Mucosa of stomach (tissue), 1 donor: ENCODE results near the gene VCAM1.

Experiments
- H3K27me3 ChIP-seq: one replicate; pipeline ENCODE4 v1.7.0; 2013; ENCODE audit warnings: mild to moderate bottlenecking, low read length; ENCODE audit not compliant: control insufficient read depth, insufficient read depth
- H3K36me3 ChIP-seq: one replicate; pipeline ENCODE4 v1.7.0; 2013; ENCODE audit warnings: low read length; ENCODE audit not compliant: control insufficient read depth, insufficient read depth
- H3K4me1 ChIP-seq: one replicate; pipeline ENCODE4 v1.7.0; 2013; ENCODE audit warnings: mild to moderate bottlenecking, low read length; ENCODE audit not compliant: control insufficient read depth, insufficient read depth
- H3K4me3 ChIP-seq: one replicate; pipeline ENCODE4 v1.7.0; 2013; ENCODE audit warnings: low read length
- H3K9ac ChIP-seq: one replicate; pipeline ENCODE4 v1.7.0; 2013; ENCODE audit warnings: mild to moderate bottlenecking, low read length, moderate library complexity
- H3K9me3 ChIP-seq: one replicate; pipeline ENCODE4 v1.7.0; 2013; ENCODE audit warnings: mild to moderate bottlenecking, low read length, moderate library complexity; ENCODE audit not compliant: control insufficient read depth
- donor health status: Pancreatic carcinoma.

The VCAM1 gene

DNA sequence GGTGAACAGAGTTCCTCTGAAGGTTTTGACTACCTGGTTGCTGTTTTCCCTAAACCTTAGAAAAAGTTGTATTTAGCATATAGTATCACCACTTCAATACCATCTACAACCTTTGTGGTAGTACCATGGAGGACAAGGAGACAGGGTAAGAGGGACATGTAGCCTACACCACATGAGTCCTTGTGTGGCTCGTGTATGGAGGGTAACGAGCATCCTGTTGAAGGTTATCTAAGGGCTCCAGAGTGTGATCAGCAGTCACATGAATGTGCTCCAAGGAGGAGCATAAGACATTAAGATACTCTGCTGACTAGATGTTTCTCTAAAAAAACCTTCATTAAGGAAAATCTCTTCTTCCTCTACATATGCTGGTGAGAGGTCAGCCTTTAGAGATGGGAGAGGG, 67.3 kb downstream of the VCAM1 start:
- Histone ChIP-seq H3K27me3 (no peaks in the 10 kb centered on the region), H3K9me3 (no peaks in the 10 kb centered on the region), H3K4me3 (no peak overlapping the region), H3K9ac (no peak overlapping the region), H3K36me3 (no peaks in the 10 kb centered on the region), H3K4me1 (no peaks in the 10 kb centered on the region)
